Measurements from ENCODE around the gene YOD1. TPM values are rescaled to one million over a fixed set of nuclear protein-coding genes. Genes with fewer than 3 reads are reported as not detected.

YOD1 gene
- total and polyA plus RNA-seq, 2 donors (not counting 1 experiment from before 2014, with no cell fraction given): 3.0 to 5.6 TPM

- Histone ChIP-seq H3K79me2 (ENCODE audit: control insufficient read depth, insufficient read depth, low read length) (no peaks in the 10 kb centered on the region), H3K4me1 (ENCODE audit: control insufficient read depth, extremely low read depth, insufficient read depth, low read length) (no peaks in the 10 kb centered on the region), H2AFZ (ENCODE audit: low read length) (no peak overlapping the region), H3K4me3 (replicated peaks in 1 of 4; ENCODE audit: control extremely low read depth in 1 of 4, insufficient read depth in 1 of 4, low read depth in 3 of 4, low read length in 4 of 4) (no peak overlapping the region), H4K20me1 (ENCODE audit: control insufficient read depth, extremely low read depth, insufficient read depth, low read length) (no peaks in the 10 kb centered on the region), H3K9me3 (ENCODE audit: control insufficient read depth, insufficient read depth, low read depth, low read length) (no peaks in the 10 kb centered on the region), H3K36me3 (ENCODE audit: control insufficient read depth, insufficient read depth, low read length) (no peaks in the 10 kb centered on the region), H3K4me2 (ENCODE audit: extremely low read depth, insufficient read depth, low read length) (no peak overlapping the region), H3K27ac (ENCODE audit: insufficient read depth, low read length) (no peak overlapping the region), H3K27me3 (ENCODE audit: control insufficient read depth, insufficient read depth, low read length) (no peaks in the 10 kb centered on the region), H3K9ac (ENCODE audit: insufficient read depth, low read length) (no peak overlapping the region)
- DNase-seq (ENCODE audit: low read depth in 2 of 2): no peak
- TF ChIP-seq EZH2 (IDR thresholded peaks at IDR 0.05; ENCODE audit: low read length, missing control alignments) (no peak), CTCF (conservative IDR thresholded peaks at IDR 0.05 in 1 of 2, IDR thresholded peaks at IDR 0.05 in 1 of 2; ENCODE audit: low read depth in 1 of 2, low read length in 2 of 2) (no peak)
Measured at GRCh38 chr1:207063014-207063413, 12.0 kb upstream of the YOD1 start.

GRCh38 chr1:207062058-207062457 is 11.1 kb upstream of the YOD1 start:
- H3K9ac ChIP-seq (ENCODE audit: insufficient read depth, low read length): no peak overlapping the region
- H3K79me2 ChIP-seq (ENCODE audit: control insufficient read depth, insufficient read depth, low read length): no peaks in the 10 kb centered on the region
- no peaks in the 10 kb centered on the region for H3K9me3 ChIP-seq (ENCODE audit: control insufficient read depth, insufficient read depth, low read depth, low read length)
- no peaks in the 10 kb centered on the region for H3K36me3 ChIP-seq (ENCODE audit: control insufficient read depth, insufficient read depth, low read length)
- TF ChIP-seq EZH2 (IDR thresholded peaks at IDR 0.05; ENCODE audit: low read length, missing control alignments) (no peak), CTCF (conservative IDR thresholded peaks at IDR 0.05 in 1 of 2, IDR thresholded peaks at IDR 0.05 in 1 of 2; ENCODE audit: low read depth in 1 of 2, low read length in 2 of 2) (no peak)
- H2AFZ ChIP-seq (ENCODE audit: low read length): no peak overlapping the region
- H3K4me1 ChIP-seq (ENCODE audit: control insufficient read depth, extremely low read depth, insufficient read depth, low read length): no peaks in the 10 kb centered on the region
- no peaks in the 10 kb centered on the region for H4K20me1 ChIP-seq (ENCODE audit: control insufficient read depth, extremely low read depth, insufficient read depth, low read length)
- no peak overlapping the region for H3K27ac ChIP-seq (ENCODE audit: insufficient read depth, low read length)
- H3K4me3 ChIP-seq (replicated peaks in 1 of 4; ENCODE audit: control extremely low read depth in 1 of 4, insufficient read depth in 1 of 4, low read depth in 3 of 4, low read length in 4 of 4): no peak overlapping the region
- no peak for DNase-seq (ENCODE audit: low read depth in 2 of 2)
- no peaks in the 10 kb centered on the region for H3K27me3 ChIP-seq (ENCODE audit: control insufficient read depth, insufficient read depth, low read length)
- no peak overlapping the region for H3K4me2 ChIP-seq (ENCODE audit: extremely low read depth, insufficient read depth, low read length)

- no peaks in the 10 kb centered on the region for H3K4me1 ChIP-seq (ENCODE audit: control insufficient read depth, extremely low read depth, insufficient read depth, low read length)
- H3K27ac ChIP-seq (ENCODE audit: insufficient read depth, low read length): no peak overlapping the region
- no peak for DNase-seq (ENCODE audit: low read depth in 2 of 2)
- H3K9ac ChIP-seq (ENCODE audit: insufficient read depth, low read length): no peak overlapping the region
- no peaks in the 10 kb centered on the region for H3K9me3 ChIP-seq (ENCODE audit: control insufficient read depth, insufficient read depth, low read depth, low read length)
- no peak overlapping the region for H3K4me2 ChIP-seq (ENCODE audit: extremely low read depth, insufficient read depth, low read length)
- no peaks in the 10 kb centered on the region for H3K79me2 ChIP-seq (ENCODE audit: control insufficient read depth, insufficient read depth, low read length)
- no peaks in the 10 kb centered on the region for H3K27me3 ChIP-seq (ENCODE audit: control insufficient read depth, insufficient read depth, low read length)
- TF ChIP-seq EZH2 (IDR thresholded peaks at IDR 0.05; ENCODE audit: low read length, missing control alignments): no peak
- TF ChIP-seq CTCF (conservative IDR thresholded peaks at IDR 0.05 in 1 of 2, IDR thresholded peaks at IDR 0.05 in 1 of 2; ENCODE audit: low read depth in 1 of 2, low read length in 2 of 2): no peak
- no peak overlapping the region for H3K4me3 ChIP-seq (replicated peaks in 1 of 4; ENCODE audit: control extremely low read depth in 1 of 4, insufficient read depth in 1 of 4, low read depth in 3 of 4, low read length in 4 of 4)
- H4K20me1 ChIP-seq (ENCODE audit: control insufficient read depth, extremely low read depth, insufficient read depth, low read length): no peaks in the 10 kb centered on the region
- no peak overlapping the region for H2AFZ ChIP-seq (ENCODE audit: low read length)
- H3K36me3 ChIP-seq (ENCODE audit: control insufficient read depth, insufficient read depth, low read length): no peaks in the 10 kb centered on the region
Measured at GRCh38 chr1:207060596-207060995, 9.6 kb upstream of the YOD1 start.

Measured in fibroblast of lung (primary cell).